ENCODE data around the gene MUC6.

Gene MUC6

GRCh38 chr11:1073261-1073724, 36.8 kb upstream of the MUC6 start:
- Histone ChIP-seq H3K9me3 (no peaks in the 10 kb centered on the region), H3K27me3 (no peaks in the 10 kb centered on the region), H3K4me1 (ENCODE audit: control insufficient read depth in 1 of 2, insufficient read depth in 1 of 2, low read depth in 1 of 2, low read length in 1 of 2) (peaks cover 0 to 5% of the 10 kb centered on the region in 2 experiments), H3K27ac (no peak overlapping the region), H3K36me3 (no peaks in the 10 kb centered on the region), H3K4me3 (ENCODE audit: low read depth in 1 of 2, low read length in 1 of 2) (no peak overlapping the region)
- TF ChIP-seq CTCF (IDR thresholded peaks at IDR 0.05): no peak

GRCh38 chr11:1072821-1073231, 36.3 kb upstream of the MUC6 start:
- peaks cover 0 to 5% of the 10 kb centered on the region in 2 experiments for H3K4me1 ChIP-seq (ENCODE audit: control insufficient read depth in 1 of 2, insufficient read depth in 1 of 2, low read depth in 1 of 2, low read length in 1 of 2)
- H3K27ac ChIP-seq: no peak overlapping the region
- no peaks in the 10 kb centered on the region for H3K36me3 ChIP-seq
- no peak overlapping the region for H3K4me3 ChIP-seq (ENCODE audit: low read depth in 1 of 2, low read length in 1 of 2)
- TF ChIP-seq CTCF (IDR thresholded peaks at IDR 0.05): no peak
- peaks cover 4% of the 10 kb centered on the region for H3K27me3 ChIP-seq
- H3K9me3 ChIP-seq: no peaks in the 10 kb centered on the region

- Histone ChIP-seq H3K27ac (no peak overlapping the region), H3K4me3 (ENCODE audit: low read depth in 1 of 2, low read length in 1 of 2) (no peak overlapping the region), H3K27me3 (peaks cover 10% of the 10 kb centered on the region), H3K9me3 (no peaks in the 10 kb centered on the region), H3K4me1 (ENCODE audit: control insufficient read depth in 1 of 2, insufficient read depth in 1 of 2, low read depth in 1 of 2, low read length in 1 of 2) (peaks cover 0 to 5% of the 10 kb centered on the region in 2 experiments), H3K36me3 (no peaks in the 10 kb centered on the region)
- no peak for TF ChIP-seq CTCF (IDR thresholded peaks at IDR 0.05)
These were observed 35.8 kb upstream of the MUC6 start for GRCh38 chr11:1072116-1072820.

- Histone ChIP-seq H3K27ac (no peak overlapping the region), H3K36me3 (no peaks in the 10 kb centered on the region), H3K4me1 (ENCODE audit: control insufficient read depth in 1 of 2, insufficient read depth in 1 of 2, low read depth in 1 of 2, low read length in 1 of 2) (peaks cover 0 to 5% of the 10 kb centered on the region in 2 experiments), H3K9me3 (no peaks in the 10 kb centered on the region), H3K4me3 (ENCODE audit: low read depth in 1 of 2, low read length in 1 of 2) (no peak overlapping the region), H3K27me3 (peaks cover 15% of the 10 kb centered on the region)
- no peak for TF ChIP-seq CTCF (IDR thresholded peaks at IDR 0.05)
These were observed 35.1 kb upstream of the MUC6 start for GRCh38 chr11:1071571-1072115.

DNA sequence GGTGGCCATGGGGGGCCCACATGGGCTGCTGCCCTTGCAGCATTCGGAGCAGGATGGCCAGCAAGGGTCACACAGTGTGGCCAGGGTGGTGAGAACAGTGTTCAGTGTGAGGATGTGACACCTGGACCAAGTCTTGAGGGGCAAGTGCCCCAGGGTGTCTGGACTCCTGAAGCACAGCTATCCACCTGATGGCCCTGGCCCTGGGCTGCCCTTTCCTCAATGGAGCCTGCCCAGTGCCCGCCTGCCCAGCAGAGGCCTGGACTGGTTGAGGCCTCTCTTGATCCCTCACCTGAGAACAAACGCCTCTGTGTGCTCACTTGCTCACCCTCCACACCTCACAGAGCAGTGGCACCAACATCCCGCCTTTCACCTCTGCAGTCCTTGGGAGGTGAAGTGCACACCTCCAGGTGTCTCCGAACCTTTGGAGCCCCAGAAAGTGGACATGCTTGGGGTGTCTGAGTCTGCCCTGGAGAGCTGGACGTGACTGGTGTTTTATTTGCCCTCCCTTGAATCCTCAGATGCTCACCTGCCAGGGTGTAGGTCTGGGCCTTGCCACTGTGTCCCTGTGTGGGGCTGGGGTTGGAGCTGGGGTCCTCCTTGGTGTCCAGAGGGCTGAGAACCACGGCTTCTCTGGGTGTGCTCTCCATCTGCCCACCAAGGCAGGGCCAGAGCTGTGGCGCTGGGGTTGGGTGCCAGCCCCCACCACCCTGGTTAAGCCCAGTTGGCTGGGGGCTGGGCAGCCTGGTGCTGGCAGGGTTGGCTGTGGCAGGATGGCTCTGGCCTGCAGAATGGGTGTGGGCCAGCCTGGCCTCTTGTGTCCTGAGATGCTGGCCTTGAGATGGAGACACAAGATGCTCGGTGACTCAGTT, 34.3 kb upstream of the MUC6 start:
- H3K27me3 ChIP-seq: peaks cover 23% of the 10 kb centered on the region
- H3K4me3 ChIP-seq (ENCODE audit: low read depth in 1 of 2, low read length in 1 of 2): no peak overlapping the region
- no peak overlapping the region for H3K27ac ChIP-seq
- H3K4me1 ChIP-seq (ENCODE audit: control insufficient read depth in 1 of 2, insufficient read depth in 1 of 2, low read depth in 1 of 2, low read length in 1 of 2): peaks cover 0 to 5% of the 10 kb centered on the region in 2 experiments
- H3K9me3 ChIP-seq: no peaks in the 10 kb centered on the region
- no peak for TF ChIP-seq CTCF (IDR thresholded peaks at IDR 0.05)
- no peaks in the 10 kb centered on the region for H3K36me3 ChIP-seq
